HG03175 (cell line): ENCODE results near the gene DCLK1.

Experiments
- ATAC-seq: cut with Tn5 transposase; IDR thresholded peaks from one replicate; pipeline ENCODE4 v1.9.1; 2021; ENCODE audit warnings: mild to moderate bottlenecking, moderate library complexity; ENCODE audit not compliant: unreplicated experiment

Gene DCLK1

DNA sequence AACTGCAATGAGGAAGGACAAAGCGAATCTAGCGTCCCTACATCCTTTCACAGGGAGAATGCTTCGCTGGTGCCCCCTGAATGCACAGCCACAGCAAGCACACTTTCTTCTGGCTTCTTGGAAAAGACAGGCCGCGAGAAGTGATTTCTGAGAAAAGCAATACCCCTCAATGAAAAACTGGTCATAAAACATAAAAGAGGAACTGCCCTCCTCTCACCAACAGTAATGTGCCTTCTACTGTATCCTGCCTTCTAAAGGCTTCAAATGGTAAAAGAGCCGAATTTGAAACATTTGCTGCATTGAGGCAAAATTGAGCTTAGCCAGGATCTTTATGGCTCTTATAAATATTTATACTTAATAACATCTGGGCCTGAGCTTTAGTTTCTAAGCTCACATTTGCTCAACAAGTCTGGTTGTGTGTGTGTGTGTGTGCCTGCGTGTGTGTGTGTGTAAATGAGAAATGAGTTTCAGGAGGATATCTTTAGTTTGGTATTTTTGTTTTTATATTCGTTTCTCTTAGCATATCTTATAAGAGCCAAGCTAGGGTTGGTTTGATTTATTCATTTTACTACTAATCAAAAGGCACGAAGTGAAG, 408.6 kb downstream of the DCLK1 start:
- no peak for ATAC-seq

DNA sequence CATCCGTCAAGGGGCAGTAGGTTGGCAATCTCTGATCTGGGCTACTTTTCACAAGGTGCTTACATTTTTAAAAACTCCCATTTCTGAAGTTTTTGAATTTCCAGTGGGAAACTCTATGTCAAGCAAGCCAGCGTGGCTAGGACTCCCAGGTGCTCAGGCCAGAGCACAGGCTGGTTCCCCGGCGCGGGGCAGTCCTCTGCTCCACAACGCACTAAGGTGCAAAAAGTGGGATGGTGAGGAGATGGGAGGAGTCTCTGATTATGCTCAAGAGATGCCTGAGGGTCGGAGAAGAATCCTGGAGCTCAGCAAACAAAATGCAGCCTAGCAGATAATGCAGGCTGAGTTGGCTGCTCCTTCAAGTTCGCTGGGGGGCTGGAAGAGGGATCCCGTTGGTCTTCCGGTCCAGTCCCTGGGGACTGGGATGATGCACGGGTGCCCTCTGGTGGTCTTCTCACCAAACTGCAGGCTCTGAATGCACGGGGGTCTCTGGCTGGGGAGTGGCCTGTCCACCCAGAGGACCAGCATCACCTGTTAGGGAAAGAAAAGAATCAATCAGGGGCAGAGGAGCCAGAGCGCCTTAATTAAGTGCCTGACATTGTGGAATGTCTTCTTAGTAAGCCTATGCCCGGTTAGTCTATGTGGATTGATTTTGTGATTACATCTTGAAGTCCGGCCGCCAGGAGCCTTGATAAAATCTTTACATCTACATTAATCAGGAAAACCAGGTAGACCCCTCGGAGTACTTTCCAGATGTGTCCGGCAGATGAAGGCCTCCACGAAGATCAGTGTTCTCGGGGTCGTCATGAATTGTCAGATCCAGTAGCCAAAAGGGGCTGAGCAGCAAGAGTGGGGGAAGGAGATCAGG, 410.3 kb downstream of the DCLK1 start:
- no peak for ATAC-seq

DNA sequence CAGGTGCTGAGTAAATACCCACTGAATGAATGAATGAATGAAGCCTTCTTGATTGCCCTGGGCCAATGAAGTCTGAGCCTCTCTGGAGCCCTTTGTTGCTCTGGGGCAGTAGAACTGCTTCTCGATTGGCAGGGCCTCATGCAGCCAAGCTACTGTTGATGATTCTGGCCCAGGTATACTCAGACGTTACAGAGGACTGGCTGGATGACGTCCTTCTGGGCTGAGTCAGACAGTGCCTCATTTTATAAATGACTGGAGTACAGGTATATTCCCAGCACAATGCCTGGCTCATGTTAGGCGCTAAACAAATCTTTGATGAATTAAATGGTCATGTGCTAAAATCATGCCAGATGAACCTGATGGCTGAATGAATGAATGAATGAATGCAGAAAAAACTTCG, 410.9 kb downstream of the DCLK1 start:
- no peak for ATAC-seq
